ENCODE data around the gene DGKB.

Gene DGKB

GRCh38 chr7:14147532-14147931 is 755.0 kb downstream of the DGKB start:
- no peak for TF ChIP-seq CTCF (IDR thresholded peaks at IDR 0.05; ENCODE audit: insufficient read depth, low read length)
- TF ChIP-seq REST (IDR thresholded peaks at IDR 0.05; ENCODE audit: insufficient replicate concordance, low read depth), result no peak
- no peak for TF ChIP-seq POLR2AphosphoS5 (IDR thresholded peaks at IDR 0.05; ENCODE audit: low read depth)
- TF ChIP-seq SPI1 (IDR thresholded peaks at IDR 0.05; ENCODE audit: borderline replicate concordance, low read depth), result no peak
- TF ChIP-seq GABPA (IDR thresholded peaks at IDR 0.05; ENCODE audit: low read depth), result no peak
- no peak for DNase-seq (ENCODE audit: low read depth in 1 of 2, low spot score in 1 of 2)
- Histone ChIP-seq H3K27me3 (ENCODE audit: insufficient read depth, poor library complexity, severe bottlenecking) (no peaks in the 10 kb centered on the region), H3K4me3 (replicated peaks; ENCODE audit: insufficient read depth, low read length) (no peak overlapping the region), H3K27ac (replicated peaks) (no peak overlapping the region)

GRCh38 chr7:14144538-14144937 is 758.0 kb downstream of the DGKB start:
- TF ChIP-seq REST (IDR thresholded peaks at IDR 0.05; ENCODE audit: insufficient replicate concordance, low read depth) (no peak), POLR2AphosphoS5 (IDR thresholded peaks at IDR 0.05; ENCODE audit: low read depth) (no peak), GABPA (IDR thresholded peaks at IDR 0.05; ENCODE audit: low read depth) (no peak), CTCF (IDR thresholded peaks at IDR 0.05; ENCODE audit: insufficient read depth, low read length) (no peak), SPI1 (IDR thresholded peaks at IDR 0.05; ENCODE audit: borderline replicate concordance, low read depth) (no peak)
- no peak overlapping the region for H3K4me3 ChIP-seq (replicated peaks; ENCODE audit: insufficient read depth, low read length)
- H3K27ac ChIP-seq (replicated peaks), result no peak overlapping the region
- H3K27me3 ChIP-seq (ENCODE audit: insufficient read depth, poor library complexity, severe bottlenecking), result no peaks in the 10 kb centered on the region
- no peak for DNase-seq (ENCODE audit: low read depth in 1 of 2, low spot score in 1 of 2)

- DNase-seq (ENCODE audit: low read depth in 1 of 2, low spot score in 1 of 2), result no peak
- TF ChIP-seq SPI1 (IDR thresholded peaks at IDR 0.05; ENCODE audit: borderline replicate concordance, low read depth) (no peak), CTCF (IDR thresholded peaks at IDR 0.05; ENCODE audit: insufficient read depth, low read length) (no peak), REST (IDR thresholded peaks at IDR 0.05; ENCODE audit: insufficient replicate concordance, low read depth) (no peak), POLR2AphosphoS5 (IDR thresholded peaks at IDR 0.05; ENCODE audit: low read depth) (no peak), GABPA (IDR thresholded peaks at IDR 0.05; ENCODE audit: low read depth) (no peak)
These were observed 758.4 kb downstream of the DGKB start for GRCh38 chr7:14144109-14144508.

More at GRCh38 chr7:14144109-14144508, 758.4 kb downstream of the DGKB start:
- Histone ChIP-seq H3K27ac (replicated peaks) (no peak overlapping the region), H3K4me3 (replicated peaks; ENCODE audit: insufficient read depth, low read length) (no peak overlapping the region), H3K27me3 (ENCODE audit: insufficient read depth, poor library complexity, severe bottlenecking) (no peaks in the 10 kb centered on the region)
